Tibial nerve (tissue), 4 donors: ENCODE results near the gene USP7. TPM values are rescaled to one million over a fixed set of nuclear protein-coding genes. Genes with fewer than 3 reads are reported as not detected.

Experiments used
- DNase-seq, 2 donors: peaks; one replicate each; pipeline ENCODE4 v3.0.0-alpha.2; 2019; ENCODE audit warnings: low spot score in 2 of 2
- H3K27ac ChIP-seq, 4 donors: fragments of 200-600 bp; sonication (generic) in 3 of 4; one replicate each; pipeline ENCODE4 v1.5.1; 2017 to 2019; ENCODE audit warnings: mild to moderate bottlenecking in 1 of 4
- H3K27me3 ChIP-seq, 2 donors: fragments of 200-600 bp; sonication (generic) in 1 of 2; one replicate each; pipeline versions ENCODE4 v1.5.1 to v1.6.0; 2017 to 2019
- H3K36me3 ChIP-seq, 3 donors: fragments of 200-600 bp; sonication (generic); one replicate each; pipeline ENCODE4 v1.5.1; 2018 to 2019
- H3K4me1 ChIP-seq, 4 donors: fragments of 200-600 bp; sonication (generic) in 3 of 4; one replicate each; pipeline ENCODE4 v1.5.1; 2017 to 2019
- H3K4me3 ChIP-seq, 4 donors: fragments of 200-600 bp; sonication (generic) in 3 of 4; one replicate each; pipeline ENCODE4 v1.5.1; 2017 to 2019; ENCODE audit warnings: mild to moderate bottlenecking in 1 of 4, moderate library complexity in 1 of 4
- H3K9me3 ChIP-seq, 4 donors: fragments of 200-600 bp; sonication (generic) in 3 of 4; one replicate each; pipeline ENCODE4 v1.5.1; 2017 to 2019
- CTCF ChIP-seq, 5 experiments: fragments of 200-600 bp in 3 of 5; fragments of 450-650 bp in 2 of 5; sonication (generic) in 3 of 5; IDR thresholded peaks; one replicate each; pipeline ENCODE4 v1.5.1; 2016 to 2019; ENCODE audit warnings: antibody characterized with exemption in 5 of 5, mild to moderate bottlenecking in 3 of 5, moderate library complexity in 2 of 5
- EP300 ChIP-seq, 2 donors: sonication (generic); formaldehyde crosslinking; IDR thresholded peaks; one replicate each; pipeline ENCODE4 v1.6.1; 2017; ENCODE audit warnings: antibody characterized with exemption in 2 of 2, mild to moderate bottlenecking in 1 of 2
- POLR2A ChIP-seq, 2 donors: fragments of 450-650 bp; IDR thresholded peaks; one replicate each; pipeline ENCODE4 v1.6.1; 2017; ENCODE audit warnings: antibody characterized with exemption in 2 of 2, mild to moderate bottlenecking in 2 of 2, moderate library complexity in 2 of 2
- WGBS, 2 donors: methylation state at CpG; one replicate each; pipeline ENCODE4 v1.1.5; 2018; 5-methylcytosine and 5-hydroxymethylcytosine counted together
- total RNA-seq, 4 donors: library from RNA; depleted of rRNA; stranded (reverse); fragments of >200 nt; gene quantifications; one replicate each; pipeline ENCODE4 v1.1.0, GENCODE V29; 2016

Gene USP7
- total RNA-seq, 4 donors from 2014 or later, result 83.4 to 114 (median 89.6) TPM

- Histone ChIP-seq H3K4me3 (peak overlapping the region in 1 of 4 donors; percentile 13), H3K27ac (peak overlapping the region; percentile 37 to 96 (median 92)), H3K4me1 (peaks cover 0 to 80% (median 75%) of the 10 kb centered on the region in 4 donors), H3K9me3 (no peaks in the 10 kb centered on the region), H3K36me3 (peaks cover 0 to 7% (median 0%) of the 10 kb centered on the region in 3 donors), H3K27me3 (no peaks in the 10 kb centered on the region)
- DNase-seq, result peak; percentile 33 to 51
- WGBS, 2 donors, result 50 to 58% methylated on average over 13 to 17 of the region's 17 CpGs
- peak in 3 of 5 experiments; percentile 21 to 46 (median 42) for TF ChIP-seq CTCF (IDR thresholded peaks at IDR 0.05)
- TF ChIP-seq POLR2A (IDR thresholded peaks at IDR 0.05), result peak in 1 of 2 donors; percentile 37
- TF ChIP-seq EP300 (IDR thresholded peaks at IDR 0.05), result peak in 1 of 2 donors; percentile 78
Observed at GRCh38 chr16:8863594-8864424, 99.9 kb downstream of the USP7 start.

GRCh38 chr16:8862309-8863130 lies 101.2 kb downstream of the USP7 start:
- WGBS, 2 donors, result 66 to 71% methylated on average over 14 of the region's 14 CpGs
- DNase-seq, result no peak
- Histone ChIP-seq H3K4me1 (peaks cover 0 to 90% (median 76%) of the 10 kb centered on the region in 4 donors), H3K27ac (peak overlapping the region; percentile 40 to 94 (median 88)), H3K36me3 (peaks cover 0 to 18% (median 0%) of the 10 kb centered on the region in 3 donors), H3K9me3 (no peaks in the 10 kb centered on the region), H3K27me3 (no peaks in the 10 kb centered on the region), H3K4me3 (no peak overlapping the region)
- TF ChIP-seq POLR2A (IDR thresholded peaks at IDR 0.05), result no peak
- no peak for TF ChIP-seq EP300 (IDR thresholded peaks at IDR 0.05)
- TF ChIP-seq CTCF (IDR thresholded peaks at IDR 0.05), result no peak

GRCh38 chr16:8861563-8862308 lies 102.0 kb downstream of the USP7 start:
- peak overlapping the region; percentile 50 to 94 (median 88) for H3K27ac ChIP-seq
- H3K9me3 ChIP-seq, result no peaks in the 10 kb centered on the region
- H3K27me3 ChIP-seq, result no peaks in the 10 kb centered on the region
- DNase-seq, result peak in 1 of 2 donors; percentile 38
- TF ChIP-seq CTCF (IDR thresholded peaks at IDR 0.05) (no peak), POLR2A (IDR thresholded peaks at IDR 0.05) (no peak), EP300 (IDR thresholded peaks at IDR 0.05) (no peak)
- peaks cover 0 to 22% (median 1%) of the 10 kb centered on the region in 3 donors for H3K36me3 ChIP-seq
- H3K4me3 ChIP-seq, result peak overlapping the region in 1 of 4 donors; percentile 27
- H3K4me1 ChIP-seq, result peaks cover 0 to 90% (median 73%) of the 10 kb centered on the region in 4 donors
- WGBS, 2 donors, result 40 to 52% methylated on average over 14 of the region's 14 CpGs

GRCh38 chr16:8859913-8860881 lies 103.5 kb downstream of the USP7 start:
- Histone ChIP-seq H3K4me3 (peak overlapping the region in 1 of 4 donors; percentile 15), H3K27me3 (no peaks in the 10 kb centered on the region), H3K36me3 (peaks cover 0 to 37% (median 10%) of the 10 kb centered on the region in 3 donors), H3K4me1 (peaks cover 0 to 78% (median 60%) of the 10 kb centered on the region in 4 donors), H3K27ac (peak overlapping the region in 3 of 4 donors; percentile 34 to 94 (median 86)), H3K9me3 (no peaks in the 10 kb centered on the region)
- 42 to 47% methylated on average over 24 to 25 of the region's 25 CpGs for WGBS, 2 donors
- DNase-seq, result peak; percentile 68 to 80
- TF ChIP-seq CTCF (IDR thresholded peaks at IDR 0.05), result no peak
- peak in 1 of 2 donors; percentile 84 for TF ChIP-seq EP300 (IDR thresholded peaks at IDR 0.05)
- TF ChIP-seq POLR2A (IDR thresholded peaks at IDR 0.05), result no peak
